HCT116 (cell line): Measurements from ENCODE around the gene ARHGAP9. TPM values are rescaled to one million over a fixed set of nuclear protein-coding genes. Genes with fewer than 3 reads are reported as not detected.

Source experiments
- ATAC-seq: fragments of 200-7000 bp; cut with Tn5 transposase; 2 replicates; pipeline ENCODE4 v1.9.1; 2020; ENCODE audit warnings: mild to moderate bottlenecking, moderate library complexity
- BruUV-seq: library from RNA; stranded (reverse); fragments of 400-500 nt; replicated peaks from 2 replicates; lab custom pipeline; 2021; lab: Mats Ljungman, UMichigan
- CTCF ChIA-PET: fragments of 300-600 bp; sonication (Branson Sonifier 250); formaldehyde crosslinking; loops from one replicate; lab custom pipeline; 2021; ENCODE audit warnings: antibody characterized with exemption; lab: Charles Lee
- POLR2A ChIA-PET: fragments of 300-600, 350-600 bp; sonication (Branson Sonifier 250); formaldehyde crosslinking; loops from one replicate; lab custom pipeline; 2021; ENCODE audit warnings: antibody characterized with exemption; lab: Charles Lee
- RAD21 ChIA-PET, 2 experiments: fragments of 300-600 bp; sonication (Branson Sonifier 250); formaldehyde crosslinking; loops; one replicate each; lab custom pipeline; 2023; ENCODE audit warnings: low total read pairs in 2 of 2; ENCODE audit not compliant: uncharacterized antibody in 2 of 2, unreplicated experiment in 2 of 2, low non-redundant PET in 1 of 2; lab: Charles Lee
- DNase-seq: peaks from one replicate; pipeline ENCODE4 v3.0.0-alpha.2; 2010; ENCODE audit warnings: low read depth, low spot score
- H2AFZ ChIP-seq: fragments of 200-600 bp; shearing (Covaris generic), sonication (generic); 2 replicates; pipeline ENCODE4 v1.6.1; 2017; ENCODE audit warnings: low read depth, mixed run types, mixed read lengths, antibody characterized with exemption, low read length; ENCODE audit not compliant: poor library complexity, severe bottlenecking
- H3K27ac ChIP-seq: 2 replicates; pipeline ENCODE4 v1.5.1; 2012; ENCODE audit warnings: low read depth, low read length
- H3K27me3 ChIP-seq: fragments of 200-600 bp; sonication (generic); 2 replicates; pipeline ENCODE4 v1.6.1; 2016; ENCODE audit warnings: mixed run types, low read length, mixed read lengths; ENCODE audit not compliant: insufficient read depth
- H3K36me3 ChIP-seq, 2 experiments: fragments of 200-500 bp in 1 of 2; fragments of 200-600 bp in 1 of 2; sonication (Bioruptor generic) in 1 of 2; sonication (generic) in 1 of 2; 2 replicates each; pipeline versions ENCODE4 v1.5.1 to v1.6.1; 2014 to 2016; ENCODE audit warnings: low read length in 2 of 2, inconsistent platforms in 1 of 2, mixed read lengths in 1 of 2, mixed run types in 1 of 2; ENCODE audit not compliant: insufficient read depth in 2 of 2, control insufficient read depth in 1 of 2
- H3K4me1 ChIP-seq, 2 experiments: fragments of 200-600 bp in 1 of 2; sonication (generic) in 1 of 2; 2 replicates each; pipeline versions ENCODE4 v1.5.1 to v1.6.1; 2012 to 2017; ENCODE audit warnings: low read length in 2 of 2, inconsistent platforms in 1 of 2, mild to moderate bottlenecking in 1 of 2, mixed read lengths in 1 of 2, mixed run types in 1 of 2, moderate library complexity in 1 of 2; ENCODE audit not compliant: insufficient read depth in 2 of 2, control insufficient read depth in 1 of 2
- H3K4me2 ChIP-seq: fragments of 200-600 bp; sonication (generic); 2 replicates; pipeline ENCODE4 v1.6.1; 2017; ENCODE audit warnings: mixed run types, low read length, mixed read lengths
- H3K4me3 ChIP-seq, 2 experiments: fragments of 200-600 bp in 1 of 2; sonication (generic) in 1 of 2; replicated peaks in 1 of 2; 2 replicates each; pipeline ENCODE4 v1.5.1; 2011 to 2016; ENCODE audit warnings: low read length in 2 of 2, control low read depth in 1 of 2, low read depth in 1 of 2, mild to moderate bottlenecking in 1 of 2, mixed read lengths in 1 of 2, mixed run types in 1 of 2
- H3K79me2 ChIP-seq: fragments of 200-600 bp; sonication (generic); 2 replicates; pipeline ENCODE4 v1.6.1; 2017; ENCODE audit warnings: mild to moderate bottlenecking, mixed run types, low read length, moderate library complexity, mixed read lengths; ENCODE audit not compliant: insufficient read depth
- H3K9ac ChIP-seq: fragments of 200-600 bp; sonication (generic); 2 replicates; pipeline ENCODE4 v1.6.1; 2016; ENCODE audit warnings: low read length, mixed read lengths
- H3K9me2 ChIP-seq: fragments of 200-600 bp; sonication (generic), shearing (Covaris generic); 2 replicates; pipeline ENCODE4 v1.6.1; 2017; ENCODE audit warnings: mixed run types, mild to moderate bottlenecking, moderate library complexity; ENCODE audit not compliant: insufficient read depth
- H3K9me3 ChIP-seq, 2 experiments: fragments of 200-500 bp in 1 of 2; fragments of 200-600 bp in 1 of 2; sonication (Bioruptor generic) in 1 of 2; sonication (generic) in 1 of 2; 2 replicates each; pipeline ENCODE4 v1.6.1; 2014 to 2017; ENCODE audit warnings: low read length in 2 of 2, mixed read lengths in 2 of 2, inconsistent platforms in 1 of 2, low read depth in 1 of 2, mild to moderate bottlenecking in 1 of 2, mixed run types in 1 of 2, moderate library complexity in 1 of 2; ENCODE audit not compliant: control insufficient read depth in 1 of 2, insufficient read depth in 1 of 2
- H4K20me1 ChIP-seq: fragments of 200-600 bp; sonication (generic), shearing (Covaris generic); 2 replicates; pipeline ENCODE4 v1.6.1; 2017; ENCODE audit warnings: mixed run types, mild to moderate bottlenecking, moderate library complexity; ENCODE audit not compliant: insufficient read depth
- CEBPB ChIP-seq: IDR thresholded peaks from 2 replicates; pipeline ENCODE4 v1.6.1; 2012; ENCODE audit warnings: low read depth
- EGR1 ChIP-seq: IDR thresholded peaks from 2 replicates; pipeline ENCODE4 v1.6.1; 2012; ENCODE audit warnings: low read depth
- EZH2phosphoT487 ChIP-seq: fragments of 200-600 bp; IDR thresholded peaks from 2 replicates; pipeline ENCODE4 v1.6.1; 2018; ENCODE audit warnings: antibody characterized with exemption, borderline replicate concordance
- FOSL1 ChIP-seq: IDR thresholded peaks from 2 replicates; pipeline ENCODE4 v1.6.1; 2012; ENCODE audit warnings: low read depth
- POLR2A ChIP-seq: IDR thresholded peaks from 2 replicates; pipeline ENCODE4 v1.7.0; 2011; ENCODE audit warnings: borderline replicate concordance; ENCODE audit not compliant: insufficient read depth, insufficient read length; ENCODE audit errors: extremely low read depth
- RAD21 ChIP-seq: IDR thresholded peaks from 2 replicates; pipeline ENCODE4 v1.6.1; 2012; ENCODE audit warnings: low read depth, mild to moderate bottlenecking
- SIN3A ChIP-seq: IDR thresholded peaks from 2 replicates; pipeline ENCODE4 v1.6.1; 2012; ENCODE audit warnings: low read depth
- SRF ChIP-seq: IDR thresholded peaks from 2 replicates; pipeline ENCODE4 v1.6.1; 2012; ENCODE audit warnings: low read depth
- ZBTB33 ChIP-seq: IDR thresholded peaks from 2 replicates; pipeline ENCODE4 v1.6.1; 2011; ENCODE audit warnings: mild to moderate bottlenecking, low read length, moderate library complexity; ENCODE audit not compliant: insufficient replicate concordance; ENCODE audit errors: extremely low read depth
- ZFX ChIP-seq: fragments of 450-650 bp; IDR thresholded peaks from 2 replicates; pipeline ENCODE4 v1.6.1; 2017
- ZNF274 ChIP-seq: fragments of 200-500 bp; sonication (Bioruptor generic); IDR thresholded peaks from 2 replicates; pipeline ENCODE4 v1.6.1; 2014; ENCODE audit warnings: mild to moderate bottlenecking, low read depth, low read length, inconsistent platforms
- intact Hi-C: fragments of 100-400 bp; cut with micrococcal nuclease; formaldehyde crosslinking; loops from 2 replicates; pipeline ENCODE4 v1.10.0; 2022
- total RNA-seq: library from RNA; stranded (reverse); gene quantifications from one replicate; pipeline ENCODE4 v1.2.1, GENCODE V29; 2021; ENCODE audit not compliant: unreplicated experiment

Gene ARHGAP9
- total RNA-seq, 1 experiment from 2014 or later = 0.84 TPM

- no peak for DNase-seq
- no TSS peak for BruUV-seq
- H3K4me3 ChIP-seq = no peak overlapping the region
- no peaks in the 10 kb centered on the region for H4K20me1 ChIP-seq
- RAD21 ChIA-PET = no interaction called here
- H3K36me3 ChIP-seq = peaks cover 43 to 50% of the 10 kb centered on the region in 2 experiments
- no peak for ATAC-seq
- H3K9me3 ChIP-seq = no peaks in the 10 kb centered on the region
- intact Hi-C loops = no loop called here
- peaks cover 16% of the 10 kb centered on the region for H3K79me2 ChIP-seq
- H3K27ac ChIP-seq = no peak overlapping the region
- H3K4me2 ChIP-seq = no peak overlapping the region
- TF ChIP-seq FOSL1 (no peak), ZBTB33 (no peak), ZNF274 (no peak), SRF (no peak), POLR2A (no peak), ZFX (no peak), RAD21 (no peak), SIN3A (no peak), EZH2phosphoT487 (no peak), EGR1 (no peak), CEBPB (no peak)
- no peak overlapping the region for H2AFZ ChIP-seq
- CTCF ChIA-PET = no interaction called here
- H3K4me1 ChIP-seq = peaks cover 4 to 8% of the 10 kb centered on the region in 2 experiments; a peak in 2 of 4 replicates
- H3K9me2 ChIP-seq = no peaks in the 10 kb centered on the region
- no peak overlapping the region for H3K9ac ChIP-seq
- H3K27me3 ChIP-seq = no peaks in the 10 kb centered on the region
- POLR2A ChIA-PET = interaction anchor here (1.0 kb wide), 1 partner anchor 9 kb away, joined by 3 read pairs; no protein-coding TSS in a partner anchor
These were observed 49.3 kb upstream of the ARHGAP9 start for GRCh38 chr12:57528831-57529555.
